Activated B cell treated with CpG ODN at 0.5 μM for 24 hours (primary cell): Measurements from ENCODE around the gene SRXN1. TPM values are rescaled to one million over a fixed set of nuclear protein-coding genes. Genes with fewer than 3 reads are reported as not detected.

Experiments
- ATAC-seq: fragments of 200-7000 bp; cut with Tn5 transposase; one replicate; pipeline ENCODE4 v1.10.0; 2021; ENCODE audit warnings: low read depth, mild to moderate bottlenecking, moderate library complexity
- CTCF ChIA-PET: fragments of 350-600 bp; sonication (Branson Sonifier 250); formaldehyde crosslinking; loops from one replicate; lab custom pipeline; 2021; ENCODE audit warnings: antibody characterized with exemption; lab: Charles Lee
- POLR2A ChIA-PET: fragments of 350-600 bp; sonication (Branson Sonifier 250); formaldehyde crosslinking; loops from one replicate; lab custom pipeline; 2021; ENCODE audit warnings: antibody characterized with exemption; lab: Charles Lee
- DNase-seq: peaks from one replicate; pipeline ENCODE4 v3.0.0; 2022
- H3K27ac Mint-ChIP-seq: one replicate; pipeline ENCODE4 v1.8.0; 2020; ENCODE audit warnings: mixed read lengths
- H3K27me3 Mint-ChIP-seq: one replicate; pipeline ENCODE4 v1.8.0; 2021; ENCODE audit warnings: mixed read lengths
- H3K36me3 Mint-ChIP-seq: one replicate; pipeline ENCODE4 v1.8.0; 2021; ENCODE audit warnings: low read depth, mixed read lengths
- H3K4me1 Mint-ChIP-seq: one replicate; pipeline ENCODE4 v1.8.0; 2021; ENCODE audit warnings: mixed read lengths
- H3K4me3 Mint-ChIP-seq: one replicate; pipeline ENCODE4 v1.8.0; 2020; ENCODE audit warnings: mild to moderate bottlenecking, mixed read lengths
- H3K9me3 Mint-ChIP-seq: one replicate; pipeline ENCODE4 v1.8.0; 2020; ENCODE audit warnings: mixed read lengths
- intact Hi-C: fragments of 100-400 bp; cut with micrococcal nuclease; formaldehyde crosslinking; loops from one replicate; pipeline ENCODE4 v1.15.1; 2024
- total RNA-seq: library from RNA; stranded (reverse); gene quantifications from 2 replicates; pipeline ENCODE4 v1.2.3, GENCODE V29; 2022
- TF ChIP-seq, protein P1 (sequence below): fragments of 200-600 bp; IDR thresholded peaks from one replicate; pipeline ENCODE4 v1.8.0; 2022; ENCODE audit warnings: antibody characterized with exemption, mild to moderate bottlenecking

The SRXN1 gene
- total RNA-seq, 1 donor from 2014 or later: 7.4 TPM

GRCh38 chr20:640674-641515 lies 12.1 kb downstream of the SRXN1 start:
- POLR2A ChIA-PET: no interaction called here

DNA sequence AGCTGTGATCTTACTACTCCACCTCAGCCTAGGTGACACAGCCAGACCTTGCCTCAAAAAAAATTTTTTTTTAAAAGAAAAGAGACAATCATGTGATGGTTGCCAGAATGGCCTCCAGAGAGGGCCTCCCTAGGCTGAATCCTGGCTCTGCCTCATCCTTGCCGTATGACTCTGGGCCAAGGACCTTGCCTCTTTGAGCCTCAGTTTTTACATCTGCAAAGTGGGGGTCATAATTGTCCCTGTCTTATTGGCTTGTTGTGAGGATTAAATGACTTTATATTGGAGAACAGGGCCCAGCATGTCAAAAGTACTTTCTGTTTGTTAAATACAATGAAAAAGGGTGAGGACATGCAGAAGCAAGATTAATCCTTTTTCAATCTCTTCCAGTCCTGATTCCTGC lies 14.4 kb downstream of the SRXN1 start:
- no peak for DNase-seq
- ChIA-PET POLR2A (no interaction called here), CTCF (no interaction called here)
- Mint-ChIP-seq H3K36me3 (no peaks in the 10 kb centered on the region), H3K27me3 (peaks cover 27% of the 10 kb centered on the region), H3K9me3 (no peaks in the 10 kb centered on the region), H3K4me3 (no peak overlapping the region), H3K4me1 (peaks cover 4% of the 10 kb centered on the region), H3K27ac (no peak overlapping the region)
- ATAC-seq: no peak
- TF ChIP-seq, protein P1, sequence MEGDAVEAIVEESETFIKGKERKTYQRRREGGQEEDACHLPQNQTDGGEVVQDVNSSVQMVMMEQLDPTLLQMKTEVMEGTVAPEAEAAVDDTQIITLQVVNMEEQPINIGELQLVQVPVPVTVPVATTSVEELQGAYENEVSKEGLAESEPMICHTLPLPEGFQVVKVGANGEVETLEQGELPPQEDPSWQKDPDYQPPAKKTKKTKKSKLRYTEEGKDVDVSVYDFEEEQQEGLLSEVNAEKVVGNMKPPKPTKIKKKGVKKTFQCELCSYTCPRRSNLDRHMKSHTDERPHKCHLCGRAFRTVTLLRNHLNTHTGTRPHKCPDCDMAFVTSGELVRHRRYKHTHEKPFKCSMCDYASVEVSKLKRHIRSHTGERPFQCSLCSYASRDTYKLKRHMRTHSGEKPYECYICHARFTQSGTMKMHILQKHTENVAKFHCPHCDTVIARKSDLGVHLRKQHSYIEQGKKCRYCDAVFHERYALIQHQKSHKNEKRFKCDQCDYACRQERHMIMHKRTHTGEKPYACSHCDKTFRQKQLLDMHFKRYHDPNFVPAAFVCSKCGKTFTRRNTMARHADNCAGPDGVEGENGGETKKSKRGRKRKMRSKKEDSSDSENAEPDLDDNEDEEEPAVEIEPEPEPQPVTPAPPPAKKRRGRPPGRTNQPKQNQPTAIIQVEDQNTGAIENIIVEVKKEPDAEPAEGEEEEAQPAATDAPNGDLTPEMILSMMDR: no peak
- intact Hi-C loops: no loop called here

More at GRCh38 chr20:640674-641515, 12.1 kb downstream of the SRXN1 start:
- H3K36me3 Mint-ChIP-seq: no peaks in the 10 kb centered on the region
- TF ChIP-seq, protein P1: no peak
- DNase-seq (no peak), ATAC-seq (no peak)
- peaks cover 23% of the 10 kb centered on the region for H3K27me3 Mint-ChIP-seq
- no peak overlapping the region for H3K4me3 Mint-ChIP-seq
- H3K27ac Mint-ChIP-seq: no peak overlapping the region
- intact Hi-C loops: no loop called here
- no peaks in the 10 kb centered on the region for H3K9me3 Mint-ChIP-seq
- H3K4me1 Mint-ChIP-seq: peaks cover 10% of the 10 kb centered on the region
- CTCF ChIA-PET: interaction anchor here (1.4 kb wide), 1 partner anchor 26 kb away, joined by 3 read pairs; no protein-coding TSS in a partner anchor

- H3K4me3 Mint-ChIP-seq: no peak overlapping the region
- no peak for DNase-seq
- peaks cover 17% of the 10 kb centered on the region for H3K27me3 Mint-ChIP-seq
- no peak overlapping the region for H3K27ac Mint-ChIP-seq
- intact Hi-C loops: no loop called here
- ChIA-PET CTCF (no interaction called here), POLR2A (no interaction called here)
- H3K9me3 Mint-ChIP-seq: no peaks in the 10 kb centered on the region
- H3K36me3 Mint-ChIP-seq: no peaks in the 10 kb centered on the region
- ATAC-seq: no peak
- TF ChIP-seq, protein P1: no peak
- H3K4me1 Mint-ChIP-seq: peaks cover 1% of the 10 kb centered on the region
Measured at GRCh38 chr20:637559-637958, 15.4 kb downstream of the SRXN1 start.

DNA sequence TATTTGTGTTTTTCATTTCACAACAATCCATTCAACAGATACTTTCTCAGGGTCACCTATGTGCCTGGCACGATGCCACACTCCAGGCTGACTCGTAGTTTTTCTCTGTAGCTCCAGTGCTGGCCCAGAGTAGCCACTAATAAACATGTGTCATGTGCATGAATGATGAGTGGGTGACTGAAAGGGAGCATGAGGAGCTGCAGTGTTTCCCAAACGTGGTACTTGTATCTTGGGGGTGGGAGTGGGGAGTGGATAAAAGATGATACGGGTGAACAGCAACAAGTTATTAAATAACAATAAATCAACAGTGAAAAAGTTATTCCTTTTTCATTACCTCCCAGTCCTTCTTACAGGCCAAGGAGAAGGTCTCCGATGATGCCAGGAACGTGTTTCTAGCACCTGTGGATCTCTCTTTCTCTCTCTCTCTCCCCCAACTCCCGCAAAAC lies 17.1 kb downstream of the SRXN1 start:
- no peak overlapping the region for H3K4me3 Mint-ChIP-seq
- POLR2A ChIA-PET: no interaction called here
- ATAC-seq (no peak), DNase-seq (no peak)
- intact Hi-C loops: no loop called here
- CTCF ChIA-PET: no interaction called here
- TF ChIP-seq, protein P1: no peak
- H3K27ac Mint-ChIP-seq: no peak overlapping the region
- H3K36me3 Mint-ChIP-seq: no peaks in the 10 kb centered on the region
- H3K4me1 Mint-ChIP-seq: no peaks in the 10 kb centered on the region
- no peaks in the 10 kb centered on the region for H3K9me3 Mint-ChIP-seq
- H3K27me3 Mint-ChIP-seq: peaks cover 14% of the 10 kb centered on the region

- POLR2A ChIA-PET: no interaction called here
- intact Hi-C loops: no loop called here
- CTCF ChIA-PET: no interaction called here
Measured at GRCh38 chr20:635028-635892, 17.7 kb downstream of the SRXN1 start.

More at GRCh38 chr20:635028-635892, 17.7 kb downstream of the SRXN1 start:
- no peak for ATAC-seq
- DNase-seq: no peak
- Mint-ChIP-seq H3K4me3 (no peak overlapping the region), H3K27me3 (peaks cover 17% of the 10 kb centered on the region), H3K9me3 (no peaks in the 10 kb centered on the region), H3K27ac (no peak overlapping the region), H3K36me3 (no peaks in the 10 kb centered on the region), H3K4me1 (no peaks in the 10 kb centered on the region)
- TF ChIP-seq, protein P1: no peak
